OCI-LY7 (cell line): Measurements from ENCODE around the gene SWT1. TPM values are rescaled to one million over a fixed set of nuclear protein-coding genes. Genes with fewer than 3 reads are reported as not detected.

Experiments used
- BruUV-seq: library from RNA; stranded (reverse); fragments of 400-500 nt; replicated peaks from 2 replicates; lab custom pipeline; 2021; lab: Mats Ljungman, UMichigan
- CTCF ChIA-PET: fragments of 300-600 bp; sonication (Branson Sonifier 250); formaldehyde crosslinking; loops from one replicate; lab custom pipeline; 2022; ENCODE audit warnings: antibody characterized with exemption; ENCODE audit not compliant: unreplicated experiment; lab: Charles Lee
- POLR2A ChIA-PET: fragments of 300-600 bp; sonication (Branson Sonifier 250); formaldehyde crosslinking; loops from one replicate; lab custom pipeline; 2022; ENCODE audit warnings: antibody characterized with exemption; lab: Charles Lee
- DNase-seq: peaks from one replicate; pipeline ENCODE4 v3.0.0-alpha.2; 2015; ENCODE audit warnings: low spot score
- H2AFZ ChIP-seq: fragments of 200-600 bp; sonication (generic), shearing (Covaris generic); 2 replicates; pipeline ENCODE4 v1.6.1; 2014; ENCODE audit warnings: mild to moderate bottlenecking, antibody characterized with exemption, low read length, moderate library complexity
- H3K27ac ChIP-seq: fragments of 200-600 bp; sonication (generic); 2 replicates; pipeline ENCODE4 v1.5.1; 2014; ENCODE audit warnings: mixed run types, low read depth, mild to moderate bottlenecking, moderate library complexity, low read length, inconsistent platforms; ENCODE audit not compliant: poor library complexity, severe bottlenecking
- H3K36me3 ChIP-seq: fragments of 200-600 bp; sonication (generic); 2 replicates; pipeline ENCODE4 v1.6.1; 2014; ENCODE audit warnings: mild to moderate bottlenecking, antibody characterized with exemption, low read length, moderate library complexity, mixed read lengths; ENCODE audit not compliant: insufficient read depth
- H3K4me1 ChIP-seq: fragments of 200-600 bp; sonication (generic); 2 replicates; pipeline ENCODE4 v1.5.1; 2014; ENCODE audit warnings: mild to moderate bottlenecking, low read length; ENCODE audit not compliant: insufficient read depth, poor library complexity, severe bottlenecking
- H3K4me2 ChIP-seq: fragments of 200-600 bp; sonication (generic); 2 replicates; pipeline ENCODE4 v1.6.1; 2014; ENCODE audit warnings: mild to moderate bottlenecking, low read length
- H3K4me3 ChIP-seq: fragments of 200-600 bp; sonication (generic); 2 replicates; pipeline ENCODE4 v1.5.1; 2014; ENCODE audit warnings: mild to moderate bottlenecking, low read depth, low read length; ENCODE audit not compliant: poor library complexity, severe bottlenecking
- H3K79me2 ChIP-seq: fragments of 200-600 bp; sonication (generic); 2 replicates; pipeline ENCODE4 v1.6.1; 2016; ENCODE audit warnings: low read depth, mild to moderate bottlenecking, low read length, moderate library complexity, mixed read lengths; ENCODE audit not compliant: insufficient read depth
- H3K9me2 ChIP-seq: fragments of 200-600 bp; sonication (generic); 2 replicates; pipeline ENCODE4 v1.6.1; 2016; ENCODE audit warnings: mild to moderate bottlenecking, low read length, mixed read lengths; ENCODE audit not compliant: insufficient read depth
- H3K9me3 ChIP-seq: fragments of 200-600 bp; sonication (generic); 2 replicates; pipeline ENCODE4 v1.6.1; 2014; ENCODE audit warnings: mild to moderate bottlenecking, mixed run types, low read length, mixed read lengths
- H4K20me1 ChIP-seq: fragments of 200-600 bp; sonication (generic); 2 replicates; pipeline ENCODE4 v1.6.1; 2014; ENCODE audit warnings: mild to moderate bottlenecking, antibody characterized with exemption, low read length, moderate library complexity, mixed read lengths; ENCODE audit not compliant: insufficient read depth
- CTCF ChIP-seq: fragments of 200-600 bp; sonication (generic); conservative IDR thresholded peaks from 2 replicates; pipeline ENCODE4 v1.5.1; 2014; ENCODE audit warnings: mild to moderate bottlenecking, antibody characterized with exemption, low read length, moderate library complexity, mixed read lengths
- EZH2phosphoT487 ChIP-seq: fragments of 200-600 bp; sonication (generic); IDR thresholded peaks from 2 replicates; pipeline ENCODE4 v1.6.1; 2018; ENCODE audit warnings: low read depth, borderline replicate concordance, mild to moderate bottlenecking, mixed run types, antibody characterized with exemption, low read length, moderate library complexity, mixed read lengths
- intact Hi-C: fragments of 100-400 bp; cut with micrococcal nuclease; formaldehyde crosslinking; loops from one replicate; pipeline ENCODE4 v1.10.0; 2022; ENCODE audit not compliant: unreplicated experiment
- total RNA-seq, 2 experiments: library from RNA; depleted of rRNA in 1 of 2; stranded (reverse); fragments of >200 nt in 1 of 2; shearing (Covaris generic) in 1 of 2; gene quantifications; 2 replicates each; pipeline ENCODE4 v1.2.3, GENCODE V29; 2014 to 2022

Gene SWT1
- total RNA-seq, 2 experiments from 2014 or later, result 2.1 to 2.6 TPM

DNA sequence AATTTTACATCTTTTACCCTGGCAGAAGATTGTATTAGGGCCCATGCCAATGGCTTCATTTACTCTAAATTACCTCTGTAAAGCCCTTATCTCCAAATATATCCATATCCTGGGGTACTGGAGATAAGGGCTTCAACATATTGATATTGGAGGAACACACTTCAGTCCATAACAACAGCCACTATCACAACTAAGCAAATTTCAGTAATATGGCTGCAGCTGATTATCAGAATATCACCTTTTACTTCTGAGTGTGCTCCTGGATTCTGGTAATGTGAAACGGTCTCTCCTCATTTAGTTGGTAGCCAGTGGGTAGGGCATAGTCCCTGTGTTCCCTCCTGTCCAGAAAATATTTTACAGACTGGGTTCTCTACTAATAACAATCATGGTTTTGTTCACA lies 106.8 kb downstream of the SWT1 start:
- Histone ChIP-seq H2AFZ (no peak overlapping the region), H3K4me2 (no peak overlapping the region), H3K36me3 (no peaks in the 10 kb centered on the region), H3K27ac (no peak overlapping the region), H4K20me1 (no peaks in the 10 kb centered on the region), H3K4me1 (no peaks in the 10 kb centered on the region), H3K4me3 (no peak overlapping the region), H3K9me2 (no peaks in the 10 kb centered on the region), H3K79me2 (no peaks in the 10 kb centered on the region), H3K9me3 (no peaks in the 10 kb centered on the region)
- TF ChIP-seq CTCF, result no peak
- no peak for TF ChIP-seq EZH2phosphoT487
- ChIA-PET POLR2A (no interaction called here), CTCF (no interaction called here)
- no TSS peak for BruUV-seq
- intact Hi-C loops, result no loop called here
- DNase-seq, result no peak

DNA sequence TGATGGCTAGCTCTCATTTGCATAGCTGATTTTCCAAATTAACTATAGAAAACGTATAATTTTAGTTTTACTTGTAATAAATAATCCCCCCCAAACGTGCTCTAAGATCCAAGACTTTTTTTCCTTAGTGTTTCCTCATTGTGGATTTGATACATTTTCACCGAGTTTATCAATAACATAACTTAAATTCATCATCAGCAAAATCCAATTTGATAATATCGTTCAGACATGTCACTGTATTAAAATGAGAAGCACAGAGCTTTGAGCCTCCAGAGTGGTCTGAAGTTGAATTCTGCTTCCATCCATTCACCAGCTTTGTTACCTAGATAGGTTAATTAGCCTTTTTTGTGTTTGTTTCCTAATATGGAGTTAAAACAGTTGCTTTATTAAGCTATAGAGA lies 108.3 kb downstream of the SWT1 start:
- H3K4me2 ChIP-seq, result no peak overlapping the region
- no peak overlapping the region for H3K4me3 ChIP-seq
- H3K9me3 ChIP-seq, result no peaks in the 10 kb centered on the region
- no peak for DNase-seq
- CTCF ChIA-PET, result no interaction called here
- no peaks in the 10 kb centered on the region for H3K4me1 ChIP-seq
- no peaks in the 10 kb centered on the region for H4K20me1 ChIP-seq
- no peak overlapping the region for H3K27ac ChIP-seq
- TF ChIP-seq EZH2phosphoT487 (no peak), CTCF (no peak)
- intact Hi-C loops, result no loop called here
- H3K9me2 ChIP-seq, result no peaks in the 10 kb centered on the region
- no peak overlapping the region for H2AFZ ChIP-seq
- H3K36me3 ChIP-seq, result no peaks in the 10 kb centered on the region
- no TSS peak for BruUV-seq
- no peaks in the 10 kb centered on the region for H3K79me2 ChIP-seq
- POLR2A ChIA-PET, result interaction anchor here (0.5 to 1.4 kb wide), 7 partner anchors 10 to 170 kb away, joined by 3 to 4 read pairs (median 3); no protein-coding TSS in a partner anchor

DNA sequence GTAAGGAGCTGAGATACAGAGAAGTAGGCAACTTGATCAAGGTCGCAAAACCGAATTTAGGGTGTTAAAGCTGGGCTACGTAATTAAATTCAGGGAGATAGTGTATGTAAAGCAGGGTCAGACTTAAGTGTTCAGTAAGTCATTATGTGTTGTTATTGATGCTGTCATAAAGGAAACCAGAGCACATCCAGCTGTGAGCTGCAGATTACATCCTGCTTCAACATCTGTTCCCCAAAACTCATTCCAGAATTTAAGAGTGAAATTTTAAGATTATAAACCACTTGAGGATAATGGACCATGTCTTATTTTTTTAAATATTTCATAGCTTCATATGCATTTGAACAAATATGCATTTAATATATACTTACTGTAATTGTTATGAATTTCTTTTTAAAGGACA lies 110.3 kb downstream of the SWT1 start:
- ChIA-PET POLR2A (interaction anchor here (0.8 kb wide), 1 partner anchor 9 kb away, joined by 3 read pairs; no protein-coding TSS in a partner anchor), CTCF (no interaction called here)
- H2AFZ ChIP-seq, result no peak overlapping the region
- TF ChIP-seq EZH2phosphoT487 (no peak), CTCF (no peak)
- H3K79me2 ChIP-seq, result no peaks in the 10 kb centered on the region
- H3K4me1 ChIP-seq, result no peaks in the 10 kb centered on the region
- no peaks in the 10 kb centered on the region for H4K20me1 ChIP-seq
- no peaks in the 10 kb centered on the region for H3K9me2 ChIP-seq
- no peaks in the 10 kb centered on the region for H3K9me3 ChIP-seq
- H3K27ac ChIP-seq, result no peak overlapping the region
- no TSS peak for BruUV-seq
- H3K4me3 ChIP-seq, result no peak overlapping the region
- intact Hi-C loops, result no loop called here
- no peak overlapping the region for H3K4me2 ChIP-seq
- DNase-seq, result no peak
- no peaks in the 10 kb centered on the region for H3K36me3 ChIP-seq
